Measurements from ENCODE around the gene RTTN.

RTTN gene

DNA sequence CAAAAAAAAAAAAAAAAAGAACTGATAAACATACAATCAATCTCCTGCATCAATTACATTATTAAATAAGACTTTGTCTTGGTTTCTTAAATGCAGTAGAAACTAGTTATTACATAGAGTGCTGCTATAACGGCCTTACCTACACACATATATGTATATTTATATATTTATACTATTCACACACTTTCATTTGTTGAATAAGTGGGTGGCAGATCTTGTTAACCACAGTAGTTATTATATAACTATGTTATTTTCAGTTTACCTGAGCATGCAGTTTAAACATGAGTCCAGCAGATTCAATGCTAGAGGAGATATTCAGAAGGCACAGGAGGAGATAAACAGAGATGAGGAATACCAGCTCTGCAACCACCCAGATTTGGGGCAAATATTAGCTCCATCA lies 176.3 kb downstream of the RTTN start:
- Histone ChIP-seq H3K79me2 (ENCODE audit: insufficient read depth, low read length) (peaks cover 3% of the 10 kb centered on the region; the same call in 1 of the 2 replicates), H3K36me3 (ENCODE audit: insufficient read depth, low read length) (peaks cover 46% of the 10 kb centered on the region; the same call in 1 of the 2 replicates), H2AFZ (ENCODE audit: low read length) (no peak overlapping the region), H3K9me3 (ENCODE audit: insufficient read depth, low read depth, low read length) (no peaks in the 10 kb centered on the region), H3K9me2 (replicated peaks; ENCODE audit: low read depth, low read length) (no peaks in the 10 kb centered on the region), H3K4me1 (ENCODE audit: insufficient read depth, low read length, poor library complexity, severe bottlenecking) (peaks cover 17% of the 10 kb centered on the region), H4K20me1 (ENCODE audit: insufficient read depth, low read length, poor library complexity, severe bottlenecking) (no peaks in the 10 kb centered on the region), H3K9ac (ENCODE audit: low read depth, low read length, poor library complexity, severe bottlenecking) (no peak overlapping the region), H3F3A (ENCODE audit: low read depth) (no peaks in the 10 kb centered on the region), H3K4me2 (ENCODE audit: low read depth, low read length, poor library complexity, severe bottlenecking) (no peak overlapping the region), H3K27me3 (ENCODE audit: insufficient read depth, low read length, poor library complexity, severe bottlenecking) (no peaks in the 10 kb centered on the region), H3K4me3 (ENCODE audit: low read length, poor library complexity, severe bottlenecking) (no peak overlapping the region)
- TF ChIP-seq, protein P1, sequence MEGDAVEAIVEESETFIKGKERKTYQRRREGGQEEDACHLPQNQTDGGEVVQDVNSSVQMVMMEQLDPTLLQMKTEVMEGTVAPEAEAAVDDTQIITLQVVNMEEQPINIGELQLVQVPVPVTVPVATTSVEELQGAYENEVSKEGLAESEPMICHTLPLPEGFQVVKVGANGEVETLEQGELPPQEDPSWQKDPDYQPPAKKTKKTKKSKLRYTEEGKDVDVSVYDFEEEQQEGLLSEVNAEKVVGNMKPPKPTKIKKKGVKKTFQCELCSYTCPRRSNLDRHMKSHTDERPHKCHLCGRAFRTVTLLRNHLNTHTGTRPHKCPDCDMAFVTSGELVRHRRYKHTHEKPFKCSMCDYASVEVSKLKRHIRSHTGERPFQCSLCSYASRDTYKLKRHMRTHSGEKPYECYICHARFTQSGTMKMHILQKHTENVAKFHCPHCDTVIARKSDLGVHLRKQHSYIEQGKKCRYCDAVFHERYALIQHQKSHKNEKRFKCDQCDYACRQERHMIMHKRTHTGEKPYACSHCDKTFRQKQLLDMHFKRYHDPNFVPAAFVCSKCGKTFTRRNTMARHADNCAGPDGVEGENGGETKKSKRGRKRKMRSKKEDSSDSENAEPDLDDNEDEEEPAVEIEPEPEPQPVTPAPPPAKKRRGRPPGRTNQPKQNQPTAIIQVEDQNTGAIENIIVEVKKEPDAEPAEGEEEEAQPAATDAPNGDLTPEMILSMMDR (conservative IDR thresholded peaks at IDR 0.05; ENCODE audit: low read length), result no peak

DNA sequence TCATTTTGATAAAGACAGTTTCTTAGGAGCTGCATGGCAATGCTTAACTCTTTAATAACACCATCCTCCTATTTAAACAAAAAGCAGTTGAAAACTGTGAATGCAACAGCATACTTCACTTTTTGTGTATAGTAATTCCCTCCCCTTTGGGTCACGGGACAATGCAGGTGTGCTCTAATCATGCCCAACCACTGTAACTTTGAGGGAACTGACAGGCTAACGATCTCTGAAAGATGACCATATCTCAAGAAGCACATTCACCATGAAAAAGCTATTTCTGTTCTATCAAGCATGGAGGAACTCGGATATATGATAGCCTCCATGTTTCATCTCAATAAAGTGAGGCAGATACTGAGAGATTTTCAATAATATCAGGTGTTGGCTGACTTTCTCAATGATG lies 176.8 kb downstream of the RTTN start:
- Histone ChIP-seq H3F3A (ENCODE audit: low read depth) (no peaks in the 10 kb centered on the region), H3K9ac (ENCODE audit: low read depth, low read length, poor library complexity, severe bottlenecking) (no peak overlapping the region), H3K27me3 (ENCODE audit: insufficient read depth, low read length, poor library complexity, severe bottlenecking) (no peaks in the 10 kb centered on the region), H3K36me3 (ENCODE audit: insufficient read depth, low read length) (peaks cover 50% of the 10 kb centered on the region; the same call in 1 of the 2 replicates), H3K4me2 (ENCODE audit: low read depth, low read length, poor library complexity, severe bottlenecking) (no peak overlapping the region), H3K9me3 (ENCODE audit: insufficient read depth, low read depth, low read length) (no peaks in the 10 kb centered on the region), H3K9me2 (replicated peaks; ENCODE audit: low read depth, low read length) (no peaks in the 10 kb centered on the region), H4K20me1 (ENCODE audit: insufficient read depth, low read length, poor library complexity, severe bottlenecking) (no peaks in the 10 kb centered on the region), H3K79me2 (ENCODE audit: insufficient read depth, low read length) (peaks cover 3% of the 10 kb centered on the region; the same call in 1 of the 2 replicates), H3K4me3 (ENCODE audit: low read length, poor library complexity, severe bottlenecking) (no peak overlapping the region), H3K4me1 (ENCODE audit: insufficient read depth, low read length, poor library complexity, severe bottlenecking) (peaks cover 21% of the 10 kb centered on the region), H2AFZ (ENCODE audit: low read length) (no peak overlapping the region)
- TF ChIP-seq, protein P1 (conservative IDR thresholded peaks at IDR 0.05; ENCODE audit: low read length), result no peak
- TF ChIP-seq EZH2phosphoT487 (IDR thresholded peaks at IDR 0.05; ENCODE audit: borderline replicate concordance), result no peak

DNA sequence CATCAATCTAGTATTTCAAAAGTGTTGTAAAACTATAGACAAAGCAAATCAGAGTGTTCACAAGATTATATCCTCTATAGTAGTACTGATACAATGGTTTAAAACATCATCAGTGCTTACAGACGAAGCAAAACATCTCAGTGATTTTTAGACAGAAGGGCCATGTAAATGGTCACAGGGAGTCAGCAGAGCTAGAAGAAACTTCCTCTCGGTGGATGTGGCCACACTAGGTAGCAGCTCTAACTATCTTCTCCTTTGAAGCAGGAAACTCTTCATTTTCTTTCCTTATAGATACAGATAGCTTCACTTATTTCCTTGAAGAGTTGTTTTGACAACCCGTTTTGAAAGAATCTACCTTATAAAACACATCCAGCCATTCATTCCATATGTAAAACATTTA lies 177.4 kb downstream of the RTTN start:
- no peak for TF ChIP-seq EZH2phosphoT487 (IDR thresholded peaks at IDR 0.05; ENCODE audit: borderline replicate concordance)
- TF ChIP-seq, protein P1 (conservative IDR thresholded peaks at IDR 0.05; ENCODE audit: low read length), result no peak

More for the DNA sequence above, 177.4 kb downstream of the RTTN start:
- H3K9me2 ChIP-seq (replicated peaks; ENCODE audit: low read depth, low read length), result no peaks in the 10 kb centered on the region
- H3K9ac ChIP-seq (ENCODE audit: low read depth, low read length, poor library complexity, severe bottlenecking), result no peak overlapping the region
- peaks cover 57% of the 10 kb centered on the region for H3K36me3 ChIP-seq (ENCODE audit: insufficient read depth, low read length)
- no peaks in the 10 kb centered on the region for H3K27me3 ChIP-seq (ENCODE audit: insufficient read depth, low read length, poor library complexity, severe bottlenecking)
- no peak overlapping the region for H3K4me2 ChIP-seq (ENCODE audit: low read depth, low read length, poor library complexity, severe bottlenecking)
- peaks cover 21% of the 10 kb centered on the region for H3K4me1 ChIP-seq (ENCODE audit: insufficient read depth, low read length, poor library complexity, severe bottlenecking)
- no peak overlapping the region for H3K4me3 ChIP-seq (ENCODE audit: low read length, poor library complexity, severe bottlenecking)
- no peak overlapping the region for H2AFZ ChIP-seq (ENCODE audit: low read length)
- H3K79me2 ChIP-seq (ENCODE audit: insufficient read depth, low read length), result no peaks in the 10 kb centered on the region
- H4K20me1 ChIP-seq (ENCODE audit: insufficient read depth, low read length, poor library complexity, severe bottlenecking), result no peaks in the 10 kb centered on the region
- no peaks in the 10 kb centered on the region for H3K9me3 ChIP-seq (ENCODE audit: insufficient read depth, low read depth, low read length)
- H3F3A ChIP-seq (ENCODE audit: low read depth), result no peaks in the 10 kb centered on the region
